ENCODE measurements around the gene ZSCAN5B. TPM values are rescaled to one million over a fixed set of nuclear protein-coding genes. Genes with fewer than 3 reads are reported as not detected.

ZSCAN5B gene
- total RNA-seq, 1 donor from 2014 or later = not detected

DNA sequence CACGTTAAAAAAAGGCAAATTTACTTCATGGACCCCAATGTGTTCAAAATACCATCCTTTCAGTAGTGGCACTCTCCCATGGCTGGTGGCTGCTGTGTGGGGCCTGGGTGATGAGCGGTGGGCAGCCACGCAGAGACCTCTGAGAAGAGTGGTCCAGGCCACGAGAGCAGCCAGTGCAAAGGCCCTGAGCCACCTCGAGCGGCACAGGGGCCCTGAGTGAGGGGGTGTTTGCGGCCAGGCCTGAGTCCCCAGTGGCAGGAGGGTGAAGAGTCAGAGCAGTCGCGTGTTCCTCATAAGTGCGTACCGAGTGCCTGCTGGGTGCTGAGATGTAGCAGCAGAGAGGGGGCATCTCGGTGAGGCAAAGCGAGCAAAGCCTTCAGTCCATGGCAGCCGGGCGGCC is 49.5 kb downstream of the ZSCAN5B start:
- Mint-ChIP-seq H3K27ac (ENCODE audit: unreplicated experiment) (no peak overlapping the region), H3K9me3 (ENCODE audit: low read depth) (no peaks in the 10 kb centered on the region), H3K4me3 (ENCODE audit: unreplicated experiment) (no peak overlapping the region), H3K27me3 (ENCODE audit: low read depth) (no peaks in the 10 kb centered on the region), H3K4me1 (ENCODE audit: low read depth) (peaks cover 14% of the 10 kb centered on the region), H3K36me3 (ENCODE audit: low read depth) (peaks cover 12% of the 10 kb centered on the region)
- no peak for DNase-seq (ENCODE audit: low spot score)
- TF ChIP-seq, protein P1, sequence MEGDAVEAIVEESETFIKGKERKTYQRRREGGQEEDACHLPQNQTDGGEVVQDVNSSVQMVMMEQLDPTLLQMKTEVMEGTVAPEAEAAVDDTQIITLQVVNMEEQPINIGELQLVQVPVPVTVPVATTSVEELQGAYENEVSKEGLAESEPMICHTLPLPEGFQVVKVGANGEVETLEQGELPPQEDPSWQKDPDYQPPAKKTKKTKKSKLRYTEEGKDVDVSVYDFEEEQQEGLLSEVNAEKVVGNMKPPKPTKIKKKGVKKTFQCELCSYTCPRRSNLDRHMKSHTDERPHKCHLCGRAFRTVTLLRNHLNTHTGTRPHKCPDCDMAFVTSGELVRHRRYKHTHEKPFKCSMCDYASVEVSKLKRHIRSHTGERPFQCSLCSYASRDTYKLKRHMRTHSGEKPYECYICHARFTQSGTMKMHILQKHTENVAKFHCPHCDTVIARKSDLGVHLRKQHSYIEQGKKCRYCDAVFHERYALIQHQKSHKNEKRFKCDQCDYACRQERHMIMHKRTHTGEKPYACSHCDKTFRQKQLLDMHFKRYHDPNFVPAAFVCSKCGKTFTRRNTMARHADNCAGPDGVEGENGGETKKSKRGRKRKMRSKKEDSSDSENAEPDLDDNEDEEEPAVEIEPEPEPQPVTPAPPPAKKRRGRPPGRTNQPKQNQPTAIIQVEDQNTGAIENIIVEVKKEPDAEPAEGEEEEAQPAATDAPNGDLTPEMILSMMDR (IDR thresholded peaks at IDR 0.05) = no peak

GRCh38 chr19:56147307-56147706 is 50.3 kb downstream of the ZSCAN5B start:
- H3K4me1 Mint-ChIP-seq (ENCODE audit: low read depth) = peaks cover 14% of the 10 kb centered on the region
- no peak overlapping the region for H3K27ac Mint-ChIP-seq (ENCODE audit: unreplicated experiment)
- TF ChIP-seq, protein P1 (IDR thresholded peaks at IDR 0.05) = no peak
- no peak overlapping the region for H3K4me3 Mint-ChIP-seq (ENCODE audit: unreplicated experiment)
- peaks cover 12% of the 10 kb centered on the region for H3K36me3 Mint-ChIP-seq (ENCODE audit: low read depth)
- H3K27me3 Mint-ChIP-seq (ENCODE audit: low read depth) = no peaks in the 10 kb centered on the region
- no peaks in the 10 kb centered on the region for H3K9me3 Mint-ChIP-seq (ENCODE audit: low read depth)
- no peak for DNase-seq (ENCODE audit: low spot score)

- Mint-ChIP-seq H3K4me3 (ENCODE audit: unreplicated experiment) (no peak overlapping the region), H3K9me3 (ENCODE audit: low read depth) (no peaks in the 10 kb centered on the region), H3K27ac (ENCODE audit: unreplicated experiment) (no peak overlapping the region), H3K4me1 (ENCODE audit: low read depth) (peaks cover 18% of the 10 kb centered on the region), H3K36me3 (ENCODE audit: low read depth) (peaks cover 12% of the 10 kb centered on the region), H3K27me3 (ENCODE audit: low read depth) (no peaks in the 10 kb centered on the region)
- no peak for DNase-seq (ENCODE audit: low spot score)
- TF ChIP-seq, protein P1 (IDR thresholded peaks at IDR 0.05) = no peak
These were observed 50.7 kb downstream of the ZSCAN5B start for GRCh38 chr19:56146904-56147303.

DNA sequence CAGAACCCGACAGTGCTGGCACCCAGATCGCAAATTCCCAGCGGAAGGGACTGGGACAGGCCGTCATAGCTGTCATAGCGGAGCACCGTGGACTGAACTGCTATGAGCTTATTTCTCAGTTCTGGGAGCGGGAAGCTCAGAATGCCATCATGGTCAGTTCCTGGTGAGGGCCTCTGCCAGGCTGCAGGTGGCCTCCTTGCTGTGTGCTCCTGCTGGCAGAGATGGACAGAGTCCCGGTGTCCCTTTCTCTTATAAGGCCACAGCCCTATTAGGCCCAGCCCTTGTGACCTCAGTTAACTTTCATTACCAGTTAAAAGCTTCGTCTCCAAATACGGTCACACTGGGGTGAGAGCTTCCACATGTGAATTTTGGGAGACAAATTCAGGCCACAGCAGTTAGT is 51.9 kb downstream of the ZSCAN5B start:
- no peaks in the 10 kb centered on the region for H3K9me3 Mint-ChIP-seq (ENCODE audit: low read depth)
- H3K27ac Mint-ChIP-seq (ENCODE audit: unreplicated experiment) = no peak overlapping the region
- DNase-seq (ENCODE audit: low spot score) = no peak
- peaks cover 12% of the 10 kb centered on the region for H3K36me3 Mint-ChIP-seq (ENCODE audit: low read depth)
- peaks cover 20% of the 10 kb centered on the region for H3K4me1 Mint-ChIP-seq (ENCODE audit: low read depth)
- no peak overlapping the region for H3K4me3 Mint-ChIP-seq (ENCODE audit: unreplicated experiment)
- TF ChIP-seq, protein P1 (IDR thresholded peaks at IDR 0.05) = no peak
- no peaks in the 10 kb centered on the region for H3K27me3 Mint-ChIP-seq (ENCODE audit: low read depth)

GRCh38 chr19:56144831-56145230 is 52.8 kb downstream of the ZSCAN5B start:
- no peak overlapping the region for H3K27ac Mint-ChIP-seq (ENCODE audit: unreplicated experiment)
- H3K36me3 Mint-ChIP-seq (ENCODE audit: low read depth) = peaks cover 11% of the 10 kb centered on the region
- peaks cover 27% of the 10 kb centered on the region for H3K4me1 Mint-ChIP-seq (ENCODE audit: low read depth)
- no peak overlapping the region for H3K4me3 Mint-ChIP-seq (ENCODE audit: unreplicated experiment)
- H3K27me3 Mint-ChIP-seq (ENCODE audit: low read depth) = no peaks in the 10 kb centered on the region
- DNase-seq (ENCODE audit: low spot score) = no peak
- TF ChIP-seq, protein P1 (IDR thresholded peaks at IDR 0.05) = no peak
- H3K9me3 Mint-ChIP-seq (ENCODE audit: low read depth) = no peaks in the 10 kb centered on the region

Data from chondrocyte (in vitro differentiated cells).